IPS-20b (cell line): ENCODE measurements around the gene RHOT2.

Experiments used
- H3K27ac ChIP-seq: one replicate; pipeline ENCODE4 v1.5.1; 2013; ENCODE audit warnings: low read length
- H3K27me3 ChIP-seq: 2 replicates; pipeline ENCODE4 v1.6.1; 2013; ENCODE audit warnings: mild to moderate bottlenecking, low read length, inconsistent platforms; ENCODE audit not compliant: insufficient read depth
- H3K36me3 ChIP-seq: 2 replicates; pipeline ENCODE4 v1.6.1; 2013; ENCODE audit warnings: low read depth, mild to moderate bottlenecking, inconsistent platforms, low read length, moderate library complexity; ENCODE audit not compliant: insufficient read depth
- H3K4me1 ChIP-seq: 2 replicates; pipeline ENCODE4 v1.6.1; 2013; ENCODE audit warnings: mild to moderate bottlenecking, control low read depth, inconsistent platforms, low read length, moderate library complexity; ENCODE audit not compliant: insufficient read depth
- H3K4me3 ChIP-seq: 2 replicates; pipeline ENCODE4 v1.5.1; 2013; ENCODE audit warnings: mild to moderate bottlenecking, low read length, inconsistent platforms
- H3K9ac ChIP-seq: 2 replicates; pipeline ENCODE4 v1.6.1; 2013; ENCODE audit warnings: low read depth, mild to moderate bottlenecking, inconsistent platforms, low read length, moderate library complexity
- H3K9me3 ChIP-seq: 2 replicates; pipeline ENCODE4 v1.6.1; 2013; ENCODE audit warnings: mild to moderate bottlenecking, low read depth, low read length, inconsistent platforms; ENCODE audit not compliant: insufficient read depth

Gene RHOT2

DNA sequence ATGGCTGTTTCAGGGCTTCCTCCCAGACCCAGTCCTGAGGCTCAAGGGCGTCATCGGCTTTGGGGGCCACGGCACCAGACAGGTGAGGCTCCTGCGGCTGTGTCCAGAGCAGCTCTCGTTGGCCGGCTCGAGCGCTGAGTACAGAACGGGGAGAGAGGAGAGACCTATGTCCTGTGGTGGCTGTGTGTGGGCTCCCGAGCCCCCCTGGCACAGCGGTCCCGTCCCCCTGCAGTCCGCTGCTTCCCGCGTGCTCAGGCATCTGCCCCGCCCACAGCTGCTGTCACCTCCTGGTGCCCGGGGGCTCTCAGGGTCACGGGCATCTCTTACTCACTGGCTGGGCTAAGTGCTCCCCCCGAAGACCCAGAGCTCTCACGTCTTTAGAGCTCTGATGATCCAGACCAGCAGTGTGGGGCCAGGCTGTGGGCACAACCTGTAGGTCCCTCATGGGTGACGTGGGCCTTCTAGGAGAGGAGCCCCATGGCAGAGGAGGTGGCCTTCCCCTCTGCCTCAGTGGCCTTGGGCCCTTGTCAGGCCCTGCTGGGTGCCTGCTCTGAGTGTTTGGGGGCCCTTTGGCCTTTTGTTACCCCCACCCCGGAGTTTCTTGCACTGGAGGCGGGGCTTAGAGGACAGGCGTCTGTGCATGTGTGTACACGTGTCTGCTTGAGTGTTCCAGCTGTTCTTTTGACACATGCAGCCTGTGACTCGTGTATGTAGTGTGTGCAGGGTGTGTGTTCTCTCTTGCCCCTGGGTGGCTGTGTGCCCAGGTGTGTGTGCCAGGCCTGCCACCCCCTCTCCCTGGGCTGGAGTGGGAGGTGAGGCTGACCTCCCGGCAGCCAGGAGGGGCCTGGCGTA lies 15.3 kb upstream of the RHOT2 start:
- no peaks in the 10 kb centered on the region for H3K9me3 ChIP-seq
- H3K9ac ChIP-seq = no peak overlapping the region
- H3K4me1 ChIP-seq = peaks cover 3% of the 10 kb centered on the region; the same call in 1 of the 2 replicates

DNA sequence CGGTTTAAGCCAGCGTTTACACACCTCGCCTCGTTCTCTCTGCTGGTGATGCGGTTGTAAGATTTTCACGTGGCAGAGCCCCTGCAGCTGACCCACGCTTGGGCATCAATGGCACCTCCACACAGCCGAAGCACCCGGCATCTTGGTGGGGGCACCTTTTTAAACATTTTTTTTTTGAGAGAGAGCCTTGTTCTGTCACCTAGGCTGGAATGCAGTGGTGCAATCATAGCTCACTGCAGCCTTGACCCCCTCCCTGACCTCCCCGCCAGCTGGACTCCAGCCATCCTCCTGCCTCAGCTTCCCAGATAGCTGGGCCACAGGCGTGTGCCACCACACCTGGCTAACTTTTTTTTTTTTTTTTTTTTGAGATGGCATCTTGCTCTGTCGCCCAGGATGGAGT lies 13.9 kb upstream of the RHOT2 start:
- Histone ChIP-seq H3K27ac (no peak overlapping the region), H3K27me3 (no peaks in the 10 kb centered on the region), H3K9ac (no peak overlapping the region), H3K9me3 (no peaks in the 10 kb centered on the region), H3K36me3 (peaks cover 10% of the 10 kb centered on the region), H3K4me3 (no peak overlapping the region), H3K4me1 (0 out of 2 replicates have a peak, but pooled peaks cover 3% of the 10 kb centered on the region)

More for the DNA sequence above, 15.3 kb upstream of the RHOT2 start:
- H3K36me3 ChIP-seq = peaks cover 5% of the 10 kb centered on the region
- no peak overlapping the region for H3K4me3 ChIP-seq
- H3K27ac ChIP-seq = no peak overlapping the region
- no peaks in the 10 kb centered on the region for H3K27me3 ChIP-seq

DNA sequence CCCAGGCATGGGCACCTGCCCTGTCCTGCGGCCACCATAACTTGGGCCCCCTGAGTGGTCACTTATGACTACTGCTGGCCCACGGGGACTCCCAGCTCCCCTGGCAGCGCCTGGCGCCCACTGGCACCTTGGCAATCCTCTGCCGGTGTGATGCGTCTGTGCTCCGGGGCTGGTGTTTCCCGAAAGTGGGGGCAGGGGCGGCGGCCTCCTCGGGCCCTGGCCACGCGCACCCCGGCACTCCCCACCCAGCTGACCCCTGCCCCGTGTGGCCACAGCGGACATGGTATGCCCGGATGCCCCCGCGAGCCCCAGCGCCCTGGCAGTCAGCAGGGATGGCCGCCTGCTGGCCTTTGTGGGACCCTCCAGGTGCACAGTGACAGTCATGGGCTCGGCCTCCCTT lies 10.4 kb upstream of the RHOT2 start:
- H3K36me3 ChIP-seq = peaks cover 10% of the 10 kb centered on the region

DNA sequence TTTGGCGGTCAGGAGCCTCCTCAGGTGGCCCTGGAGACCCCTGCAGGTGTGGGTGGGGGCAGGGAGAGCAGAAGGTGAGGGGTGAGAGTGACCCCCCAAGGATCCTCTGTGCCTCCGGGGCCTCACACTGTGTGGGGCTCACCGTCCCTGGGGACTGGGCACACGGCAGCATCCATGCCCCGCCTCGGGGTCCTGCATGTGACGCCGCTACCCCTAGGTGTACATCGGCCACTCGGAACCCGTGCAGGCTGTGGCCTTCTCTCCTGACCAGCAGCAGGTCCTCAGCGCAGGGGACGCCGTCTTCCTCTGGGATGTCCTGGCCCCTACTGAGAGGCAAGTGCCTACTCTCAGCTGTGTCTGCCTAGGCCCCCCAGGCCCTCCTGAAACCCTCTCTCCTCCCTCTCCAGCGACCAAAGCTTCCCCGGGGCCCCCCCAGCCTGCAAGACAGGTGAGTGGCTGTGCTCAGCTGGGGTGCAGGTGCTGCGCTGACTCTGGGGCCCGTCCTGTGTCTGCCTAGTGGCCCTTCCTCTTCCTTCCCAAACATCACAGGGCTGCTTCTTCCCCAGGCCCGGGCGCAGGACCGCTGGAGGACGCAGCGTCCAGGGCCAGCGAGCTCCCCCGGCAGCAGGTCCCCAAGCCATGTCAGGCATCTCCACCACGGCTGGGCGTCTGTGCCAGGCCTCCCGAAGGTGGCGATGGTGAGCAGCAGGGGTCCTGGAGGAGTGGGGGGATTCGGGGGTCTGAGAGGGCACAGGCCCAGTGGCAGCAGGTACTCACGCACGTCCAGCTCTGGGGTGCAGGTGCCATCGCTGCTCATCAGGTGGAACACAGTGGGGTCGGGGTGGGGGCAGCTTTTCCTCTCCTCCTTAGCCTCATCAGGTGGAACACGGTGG lies 9.0 kb upstream of the RHOT2 start:
- H3K4me3 ChIP-seq = no peak overlapping the region
- no peak overlapping the region for H3K9ac ChIP-seq
- H3K27me3 ChIP-seq = no peaks in the 10 kb centered on the region
- no peaks in the 10 kb centered on the region for H3K4me1 ChIP-seq
- H3K9me3 ChIP-seq = no peaks in the 10 kb centered on the region
- no peak overlapping the region for H3K27ac ChIP-seq
- peaks cover 5% of the 10 kb centered on the region; the same call in 1 of the 2 replicates for H3K36me3 ChIP-seq

More for the DNA sequence above, 10.4 kb upstream of the RHOT2 start:
- no peaks in the 10 kb centered on the region for H3K9me3 ChIP-seq
- H3K27ac ChIP-seq = no peak overlapping the region
- no peak overlapping the region for H3K4me3 ChIP-seq
- no peak overlapping the region for H3K9ac ChIP-seq
- no peaks in the 10 kb centered on the region for H3K27me3 ChIP-seq
- H3K4me1 ChIP-seq = no peaks in the 10 kb centered on the region

DNA sequence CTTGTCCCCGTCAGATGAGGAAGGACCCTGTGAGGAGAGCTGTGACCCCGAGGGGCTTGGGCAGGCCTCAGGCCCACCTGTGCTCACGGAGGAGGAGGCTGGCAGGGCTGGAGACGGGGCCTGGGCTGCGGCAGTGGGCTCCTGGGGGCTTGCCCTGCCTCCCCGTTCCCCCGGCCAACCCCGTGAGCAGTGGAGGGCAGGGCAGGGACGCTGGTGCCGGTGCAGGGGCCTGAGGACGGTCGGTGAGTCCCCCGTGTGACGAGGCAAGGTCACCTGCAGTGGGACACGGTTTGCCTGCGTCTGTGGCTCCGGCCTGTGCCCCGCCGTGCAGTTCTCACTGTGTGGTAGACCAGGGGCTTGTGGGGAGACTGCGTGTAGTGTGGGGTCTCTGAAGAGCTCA lies 8.3 kb upstream of the RHOT2 start:
- peaks cover 5% of the 10 kb centered on the region; the same call in 1 of the 2 replicates for H3K36me3 ChIP-seq
- no peaks in the 10 kb centered on the region for H3K27me3 ChIP-seq
- no peaks in the 10 kb centered on the region for H3K4me1 ChIP-seq
- no peak overlapping the region for H3K27ac ChIP-seq
- no peak overlapping the region for H3K4me3 ChIP-seq
- H3K9me3 ChIP-seq = no peaks in the 10 kb centered on the region
- H3K9ac ChIP-seq = no peak overlapping the region

DNA sequence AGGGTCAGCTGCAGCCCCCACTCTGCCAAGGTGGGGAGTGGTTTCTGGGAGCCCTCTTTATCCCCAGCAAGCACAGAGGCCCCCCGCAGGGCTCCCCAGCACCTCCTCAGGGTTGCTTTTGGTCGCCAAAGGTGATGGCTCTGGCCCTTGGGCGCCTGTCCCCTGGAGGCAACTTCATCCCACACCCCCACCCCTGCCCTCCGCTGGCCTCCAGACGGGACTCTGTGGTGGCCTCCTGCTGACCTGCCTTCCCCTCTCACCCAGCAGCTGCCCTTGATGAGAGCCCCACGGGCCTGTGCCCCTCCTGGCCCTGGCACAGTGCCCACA lies 7.8 kb upstream of the RHOT2 start:
- peaks cover 5% of the 10 kb centered on the region; the same call in 1 of the 2 replicates for H3K36me3 ChIP-seq
- no peaks in the 10 kb centered on the region for H3K4me1 ChIP-seq
- H3K4me3 ChIP-seq = no peak overlapping the region
- H3K9me3 ChIP-seq = no peaks in the 10 kb centered on the region
- H3K27ac ChIP-seq = no peak overlapping the region
- H3K27me3 ChIP-seq = no peaks in the 10 kb centered on the region
- no peak overlapping the region for H3K9ac ChIP-seq

DNA sequence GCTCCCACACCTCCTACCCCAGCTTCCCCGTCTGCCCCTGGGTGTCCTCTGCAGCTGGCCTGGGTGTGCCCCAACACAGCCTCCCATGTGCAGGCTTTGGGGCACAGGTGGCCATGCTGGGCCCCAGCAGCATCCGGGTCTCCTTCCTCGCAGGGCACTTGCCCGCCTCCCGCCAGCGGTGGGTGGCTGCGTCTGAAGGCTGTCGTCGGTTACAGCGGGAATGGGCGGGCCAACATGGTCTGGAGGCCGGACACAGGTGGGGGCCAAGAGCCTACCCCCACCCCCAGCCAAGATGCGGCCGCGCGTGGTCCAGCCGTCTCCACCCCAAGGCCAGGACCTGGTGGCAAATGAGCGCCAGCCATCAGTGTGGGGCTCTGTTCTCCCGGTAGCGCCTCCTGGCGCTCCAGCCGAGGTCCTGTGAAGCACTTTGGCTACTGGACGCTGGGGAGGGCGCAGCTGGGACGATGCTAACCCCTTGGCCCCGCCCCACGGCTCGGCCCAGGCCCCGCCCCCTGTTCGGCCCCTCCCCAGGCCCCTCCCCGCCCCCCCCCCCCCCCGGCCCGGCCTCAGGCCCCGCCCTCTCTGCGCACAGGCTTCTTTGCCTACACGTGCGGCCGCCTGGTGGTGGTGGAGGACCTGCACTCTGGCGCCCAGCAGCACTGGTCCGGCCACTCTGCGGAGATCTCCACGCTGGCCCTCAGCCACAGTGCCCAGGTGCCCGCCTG lies 7.3 kb upstream of the RHOT2 start:
- H3K4me1 ChIP-seq = no peaks in the 10 kb centered on the region
- H3K27me3 ChIP-seq = no peaks in the 10 kb centered on the region
- H3K9me3 ChIP-seq = no peaks in the 10 kb centered on the region
- no peak overlapping the region for H3K27ac ChIP-seq
- H3K36me3 ChIP-seq = peaks cover 5% of the 10 kb centered on the region; the same call in 1 of the 2 replicates
- no peak overlapping the region for H3K9ac ChIP-seq
- no peak overlapping the region for H3K4me3 ChIP-seq

DNA sequence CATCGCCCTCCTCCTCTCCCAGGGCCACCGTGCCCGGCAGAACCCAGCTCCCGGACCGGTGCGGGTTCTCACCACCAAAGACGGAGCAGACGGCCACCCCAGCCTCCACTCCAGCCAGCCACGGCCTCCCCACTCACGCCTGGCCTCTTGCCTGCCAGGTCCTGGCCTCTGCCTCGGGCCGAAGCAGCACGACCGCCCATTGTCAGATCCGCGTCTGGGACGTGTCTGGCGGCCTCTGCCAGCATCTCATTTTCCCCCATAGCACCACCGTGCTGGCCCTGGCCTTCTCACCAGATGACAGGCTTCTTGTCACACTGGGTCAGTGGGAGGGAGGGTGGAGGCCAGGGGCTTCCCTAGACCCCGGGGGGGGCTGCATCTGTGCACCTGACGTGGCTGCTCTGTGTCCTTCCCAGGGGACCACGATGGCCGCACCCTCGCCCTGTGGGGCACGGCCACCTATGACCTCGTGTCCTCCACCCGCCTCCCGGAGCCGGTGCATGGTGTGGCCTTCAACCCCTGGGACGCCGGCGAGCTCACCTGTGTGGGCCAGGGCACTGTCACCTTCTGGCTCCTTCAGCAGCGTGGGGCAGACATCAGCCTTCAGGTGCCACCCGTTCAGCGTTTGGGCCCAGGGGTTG lies 6.6 kb upstream of the RHOT2 start:
- Histone ChIP-seq H3K27ac (no peak overlapping the region), H3K36me3 (peaks cover 5% of the 10 kb centered on the region; the same call in 1 of the 2 replicates), H3K9me3 (no peaks in the 10 kb centered on the region), H3K9ac (no peak overlapping the region), H3K4me1 (no peaks in the 10 kb centered on the region), H3K27me3 (no peaks in the 10 kb centered on the region), H3K4me3 (no peak overlapping the region)

DNA sequence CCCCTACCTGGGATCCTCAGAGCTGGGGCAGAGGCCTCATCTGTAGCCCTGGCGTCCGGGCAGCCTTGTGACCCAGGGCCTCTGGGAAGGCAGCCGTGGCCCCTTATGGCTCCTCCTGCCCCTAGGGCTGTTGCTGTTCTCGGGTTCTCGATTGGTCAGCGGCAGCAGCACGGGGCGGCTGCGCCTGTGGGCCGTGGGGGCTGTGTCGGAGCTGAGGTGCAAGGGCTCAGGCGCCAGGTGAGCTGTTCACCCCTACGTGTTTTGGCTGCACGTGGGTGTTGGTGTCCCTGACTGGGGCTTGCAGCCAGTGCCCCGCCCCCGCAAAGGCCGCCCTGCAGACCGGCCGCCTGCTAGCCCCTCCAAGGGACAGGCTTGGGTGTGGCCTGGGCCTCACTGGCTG lies 5.8 kb upstream of the RHOT2 start:
- no peak overlapping the region for H3K27ac ChIP-seq
- no peaks in the 10 kb centered on the region for H3K9me3 ChIP-seq
- H3K27me3 ChIP-seq = no peaks in the 10 kb centered on the region
- no peaks in the 10 kb centered on the region for H3K4me1 ChIP-seq
- H3K4me3 ChIP-seq = no peak overlapping the region
- peaks cover 5% of the 10 kb centered on the region; the same call in 1 of the 2 replicates for H3K36me3 ChIP-seq
- H3K9ac ChIP-seq = no peak overlapping the region

DNA sequence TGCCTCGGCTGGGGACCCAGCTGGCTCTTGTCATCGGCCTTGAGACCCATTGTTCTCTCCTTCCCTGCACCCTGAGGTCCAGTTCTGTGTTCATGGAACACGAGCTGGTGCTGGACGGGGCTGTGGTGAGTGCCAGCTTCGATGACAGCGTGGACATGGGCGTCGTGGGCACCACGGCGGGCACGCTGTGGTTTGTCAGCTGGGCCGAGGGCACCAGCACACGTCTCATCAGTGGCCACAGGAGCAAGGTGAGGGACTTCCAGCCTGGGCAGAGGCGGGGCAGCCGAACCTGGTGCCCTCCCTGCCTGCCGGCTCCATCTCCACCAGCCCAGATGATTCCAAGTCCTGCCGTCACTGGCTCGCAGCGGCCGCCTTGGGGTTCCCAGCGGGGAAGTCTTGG lies 5.3 kb upstream of the RHOT2 start:
- Histone ChIP-seq H3K9me3 (no peaks in the 10 kb centered on the region), H3K4me1 (peaks cover 2% of the 10 kb centered on the region; the same call in 1 of the 2 replicates), H3K36me3 (peaks cover 5% of the 10 kb centered on the region; the same call in 1 of the 2 replicates), H3K9ac (no peak overlapping the region), H3K27ac (no peak overlapping the region), H3K27me3 (no peaks in the 10 kb centered on the region), H3K4me3 (no peak overlapping the region)

DNA sequence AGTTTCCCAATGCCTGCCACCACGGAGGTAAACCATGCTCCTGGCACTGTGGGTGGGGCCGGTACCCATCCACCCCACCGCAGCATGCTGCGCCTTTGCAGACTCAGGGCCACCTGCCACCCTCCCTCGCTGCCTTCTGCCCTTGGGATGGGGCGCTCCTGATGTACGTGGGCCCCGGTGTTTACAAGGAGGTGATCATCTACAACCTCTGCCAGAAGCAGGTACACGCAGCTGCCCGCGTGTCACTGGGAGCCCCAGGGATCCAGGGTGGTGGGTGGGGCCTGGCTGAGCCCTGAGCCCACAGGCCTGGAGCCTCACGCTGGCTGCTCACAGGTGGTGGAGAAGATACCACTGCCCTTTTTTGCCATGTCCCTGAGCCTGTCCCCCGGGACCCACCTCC lies 1.4 kb upstream of the RHOT2 start:
- Histone ChIP-seq H3K9ac (no peak overlapping the region), H3K9me3 (no peaks in the 10 kb centered on the region), H3K27me3 (no peaks in the 10 kb centered on the region), H3K4me1 (peaks cover 3% of the 10 kb centered on the region; the same call in 1 of the 2 replicates), H3K36me3 (peaks cover 26% of the 10 kb centered on the region), H3K4me3 (no peak overlapping the region), H3K27ac (no peak overlapping the region)
